Thymus (tissue), 11 donors: ENCODE results near the gene SETD2. TPM values are rescaled to one million over a fixed set of nuclear protein-coding genes. Genes with fewer than 3 reads are reported as not detected.
"Not testable (repeated sequence)": the region's sequence is repeated elsewhere in the genome, so short reads cannot be mapped to it uniquely, and the experiment has no call there.

Experiments
- DNase-seq, 9 donors: peaks; one replicate each; pipeline ENCODE4 v3.0.0-alpha.2; 2013; ENCODE audit warnings: low spot score in 9 of 9, low read depth in 6 of 9, missing footprints in 1 of 9
- H3K27ac ChIP-seq, 2 donors: one replicate each; pipeline ENCODE4 v1.5.1; 2013; ENCODE audit warnings: control low read depth in 1 of 2, low read depth in 1 of 2, low read length in 1 of 2, mild to moderate bottlenecking in 1 of 2, moderate library complexity in 1 of 2
- H3K27me3 ChIP-seq, 2 donors: one replicate each; pipeline ENCODE4 v1.5.1; 2013; ENCODE audit warnings: low read length in 1 of 2; ENCODE audit not compliant: control insufficient read depth in 2 of 2, insufficient read depth in 1 of 2
- H3K36me3 ChIP-seq, 2 donors: one replicate each; pipeline ENCODE4 v1.5.1; 2013; ENCODE audit warnings: low read length in 1 of 2, mild to moderate bottlenecking in 1 of 2, moderate library complexity in 1 of 2; ENCODE audit not compliant: control insufficient read depth in 2 of 2, insufficient read depth in 2 of 2
- H3K4me1 ChIP-seq, 2 donors: one replicate each; pipeline ENCODE4 v1.5.1; 2013; ENCODE audit warnings: low read length in 2 of 2; ENCODE audit not compliant: control insufficient read depth in 2 of 2, insufficient read depth in 2 of 2
- H3K4me3 ChIP-seq, 2 donors: one replicate each; pipeline ENCODE4 v1.5.1; 2013; ENCODE audit warnings: low read length in 2 of 2, control low read depth in 1 of 2, mild to moderate bottlenecking in 1 of 2
- H3K9me3 ChIP-seq, 2 donors: one replicate each; pipeline ENCODE4 v1.5.1; 2013; ENCODE audit warnings: low read length in 1 of 2, mild to moderate bottlenecking in 1 of 2; ENCODE audit not compliant: control insufficient read depth in 2 of 2, insufficient read depth in 1 of 2
- WGBS: extraction: QIAGEN DNeasy Blood & Tissue Kit; methylation state at CpG from one replicate; pipeline ENCODE4 v1.1.7; 2013; 5-methylcytosine and 5-hydroxymethylcytosine counted together
- polyA plus RNA-seq: library from polyadenylated mRNA; stranded (reverse); fragments of 200-250 nt; gene quantifications from one replicate; pipeline ENCODE4 v1.2.3, GENCODE V29; 2013
- total RNA-seq: library from RNA; stranded (reverse); fragments of 120-200 nt; gene quantifications from one replicate; pipeline ENCODE4 v1.2.4, GENCODE V29; 2013
- donor health status: healthy.

Gene SETD2
- total and polyA plus RNA-seq, 2 donors: 20.5 to 33.7 TPM

DNA sequence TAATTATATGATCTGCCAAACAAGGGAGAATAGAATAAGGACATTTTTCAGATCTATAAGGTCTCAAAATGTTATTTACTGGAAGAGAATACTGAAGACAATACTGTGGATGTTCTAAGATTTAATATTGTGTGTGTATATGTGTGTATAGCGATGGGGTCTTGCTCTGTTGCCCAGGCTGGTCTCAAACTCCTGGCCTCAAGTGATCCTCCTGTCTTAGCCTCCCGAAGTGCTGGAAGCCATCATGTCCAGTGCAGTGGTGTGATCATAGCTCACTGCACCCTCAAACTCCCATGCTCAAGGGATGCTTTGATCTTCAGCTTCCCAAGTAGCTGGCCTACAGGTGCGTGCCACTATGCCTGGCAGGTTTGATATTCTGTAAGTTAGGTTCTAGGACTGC, 93.1 kb downstream of the SETD2 start:
- Histone ChIP-seq H3K4me3 (no peak overlapping the region), H3K27me3 (no peaks in the 10 kb centered on the region), H3K4me1 (peaks cover 2 to 11% of the 10 kb centered on the region in 2 donors), H3K9me3 (no peaks in the 10 kb centered on the region), H3K27ac (no peak overlapping the region), H3K36me3 (peaks cover 10 to 39% of the 10 kb centered on the region in 2 donors)
- no peak for DNase-seq
- over 99% methylated on average over 3 of the region's 3 CpGs for whole genome bisulfite sequencing

DNA sequence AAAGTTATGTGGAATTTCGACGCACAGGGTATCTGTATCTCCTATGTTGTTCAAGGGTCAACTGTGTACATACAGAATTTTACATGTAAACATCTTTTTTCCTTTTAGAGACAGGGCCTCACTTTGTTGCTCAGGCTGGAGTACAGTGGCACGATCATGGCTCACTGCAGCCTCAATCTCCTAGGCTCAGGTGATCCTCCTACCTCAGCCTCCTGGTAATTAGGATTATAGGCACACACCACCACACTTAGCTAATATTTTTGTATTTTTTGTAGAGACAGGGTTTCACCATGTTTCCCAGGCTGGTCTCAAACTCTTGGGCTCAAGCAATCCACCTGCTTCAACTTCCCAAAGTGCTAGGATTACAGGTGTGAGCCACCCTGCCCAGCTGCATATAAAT, 97.7 kb downstream of the SETD2 start:
- not testable (repeated sequence) for H3K9me3 ChIP-seq, H3K27me3 ChIP-seq, DNase-seq, H3K4me3 ChIP-seq, H3K27ac ChIP-seq, H3K4me1 ChIP-seq
- 99% methylated on average over 3 of the region's 3 CpGs for WGBS
- peaks cover 28 to 64% of the 10 kb centered on the region in 2 donors for H3K36me3 ChIP-seq

DNA sequence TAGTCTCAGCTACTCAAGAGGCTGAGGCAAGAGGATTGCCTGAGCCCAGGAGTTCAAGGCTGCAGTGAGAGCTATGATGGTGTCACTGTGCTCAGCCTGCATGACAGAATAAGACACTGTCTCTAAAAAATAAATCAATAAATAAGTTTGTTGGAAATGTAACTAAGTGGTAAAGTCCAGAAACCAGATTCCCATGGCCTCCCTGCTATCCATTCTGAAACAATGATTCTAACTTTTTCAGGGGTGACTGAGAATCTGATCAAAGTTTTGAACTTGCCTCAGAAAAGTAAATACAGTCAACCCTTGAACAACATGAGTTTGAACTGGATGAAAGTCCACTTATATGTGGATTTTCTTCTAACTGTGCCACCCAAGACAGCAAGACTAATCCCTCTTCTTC, 98.2 kb downstream of the SETD2 start:
- no peak overlapping the region for H3K27ac ChIP-seq
- no peaks in the 10 kb centered on the region for H3K27me3 ChIP-seq
- DNase-seq: no peak
- peaks cover 0 to 2% of the 10 kb centered on the region in 2 donors for H3K4me1 ChIP-seq
- no peak overlapping the region for H3K4me3 ChIP-seq
- H3K9me3 ChIP-seq: no peaks in the 10 kb centered on the region
- H3K36me3 ChIP-seq: peaks cover 26 to 59% of the 10 kb centered on the region in 2 donors

DNA sequence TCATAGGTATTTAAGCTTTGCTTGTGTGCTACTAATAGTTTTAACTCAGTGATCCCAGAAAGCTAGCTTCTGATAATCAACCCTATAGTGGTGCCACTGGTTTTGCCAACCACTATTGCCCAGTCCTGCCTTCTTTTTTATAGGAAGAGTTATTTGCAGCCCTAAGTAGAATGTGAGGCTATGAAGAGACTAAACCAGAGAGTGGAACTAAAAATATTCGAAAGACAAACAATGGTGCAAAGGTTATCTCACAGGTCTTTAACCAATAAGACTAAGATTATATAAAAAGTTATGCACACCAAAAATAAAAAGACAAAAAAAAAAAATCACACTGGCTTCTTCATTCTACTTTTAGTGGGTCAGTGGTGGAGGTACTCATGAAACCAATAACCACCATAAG, 98.9 kb downstream of the SETD2 start:
- WGBS: 93% methylated on average over 1 of the region's 1 CpG
- Histone ChIP-seq H3K4me3 (no peak overlapping the region), H3K27me3 (no peaks in the 10 kb centered on the region), H3K27ac (no peak overlapping the region), H3K9me3 (no peaks in the 10 kb centered on the region), H3K4me1 (peaks cover 0 to 2% of the 10 kb centered on the region in 2 donors), H3K36me3 (peaks cover 26 to 59% of the 10 kb centered on the region in 2 donors)
- no peak for DNase-seq

DNA sequence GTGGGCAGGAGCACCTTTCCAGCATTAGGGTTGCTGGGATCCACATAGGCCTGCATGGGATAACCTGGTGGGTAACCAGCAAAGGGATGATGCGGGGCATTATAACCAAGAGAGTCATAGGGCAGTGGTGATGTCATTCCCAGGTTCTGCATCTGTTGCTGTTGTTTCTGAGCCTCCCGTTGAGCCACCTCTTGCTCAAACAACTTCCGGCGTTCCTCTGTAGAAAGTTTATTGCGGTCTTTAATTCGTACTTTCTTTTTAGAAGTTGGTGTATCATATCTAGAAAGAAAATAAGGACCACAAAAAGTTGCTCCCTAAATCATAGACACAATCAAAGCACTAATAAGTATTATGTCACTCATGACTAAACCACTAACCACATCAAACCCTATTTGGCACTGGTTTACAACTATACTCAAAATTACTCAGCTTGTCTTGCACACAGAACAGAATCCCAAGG, 106.7 kb downstream of the SETD2 start:
- H3K27ac ChIP-seq: no peak overlapping the region
- H3K36me3 ChIP-seq: peaks cover 19 to 54% of the 10 kb centered on the region in 2 donors
- no peaks in the 10 kb centered on the region for H3K9me3 ChIP-seq
- H3K4me3 ChIP-seq: no peak overlapping the region
- DNase-seq: peak in 1 of 9 donors; percentile 37
- 61% methylated on average over 6 of the region's 6 CpGs for WGBS
- no peaks in the 10 kb centered on the region for H3K27me3 ChIP-seq
- peaks cover 0 to 5% of the 10 kb centered on the region in 2 donors for H3K4me1 ChIP-seq

DNA sequence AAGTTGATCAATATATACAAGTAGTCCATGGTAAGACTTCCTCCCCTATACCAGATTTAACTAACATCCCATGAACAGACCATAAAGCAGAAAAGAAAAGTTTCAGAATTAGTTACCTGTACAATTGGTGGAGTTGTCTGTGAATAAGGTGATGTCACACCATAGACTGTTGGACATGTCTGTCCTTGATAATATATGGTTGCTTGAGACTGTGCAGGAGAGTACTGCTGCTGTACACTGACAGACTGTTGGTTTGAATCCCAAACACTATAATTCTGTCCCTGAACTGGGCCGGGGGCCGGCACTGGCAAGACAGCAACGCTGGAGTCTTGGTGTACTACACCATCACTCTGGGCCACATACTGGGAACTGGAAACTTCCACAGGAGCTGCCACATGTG, 107.2 kb downstream of the SETD2 start:
- no peak overlapping the region for H3K27ac ChIP-seq
- no peaks in the 10 kb centered on the region for H3K27me3 ChIP-seq
- H3K9me3 ChIP-seq: no peaks in the 10 kb centered on the region
- WGBS: 98% methylated on average over 3 of the region's 3 CpGs
- DNase-seq: no peak
- peaks cover 20 to 53% of the 10 kb centered on the region in 2 donors for H3K36me3 ChIP-seq
- H3K4me1 ChIP-seq: peaks cover 0 to 5% of the 10 kb centered on the region in 2 donors
- no peak overlapping the region for H3K4me3 ChIP-seq

DNA sequence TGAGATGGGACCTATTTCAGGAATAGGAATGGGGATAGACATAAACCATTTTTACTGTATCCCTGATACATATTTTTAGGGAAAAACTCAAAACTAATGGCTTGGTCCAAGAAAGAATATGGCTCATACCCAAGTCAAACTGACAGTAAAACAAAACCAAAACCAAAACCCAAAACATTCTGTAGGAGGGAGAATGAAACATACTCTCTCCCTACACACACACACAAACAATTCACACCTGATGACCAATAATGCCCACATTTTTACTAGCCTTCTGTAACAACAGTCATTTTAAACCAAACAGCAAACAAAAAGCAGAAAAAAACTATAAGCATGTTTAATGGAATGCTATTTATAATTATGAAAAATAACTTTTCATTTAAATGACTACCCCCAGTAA, 109.5 kb downstream of the SETD2 start:
- Histone ChIP-seq H3K36me3 (peaks cover 20 to 50% of the 10 kb centered on the region in 2 donors), H3K27me3 (no peaks in the 10 kb centered on the region), H3K27ac (no peak overlapping the region), H3K4me1 (peaks cover 0 to 5% of the 10 kb centered on the region in 2 donors), H3K9me3 (no peaks in the 10 kb centered on the region), H3K4me3 (no peak overlapping the region)
- DNase-seq: no peak

DNA sequence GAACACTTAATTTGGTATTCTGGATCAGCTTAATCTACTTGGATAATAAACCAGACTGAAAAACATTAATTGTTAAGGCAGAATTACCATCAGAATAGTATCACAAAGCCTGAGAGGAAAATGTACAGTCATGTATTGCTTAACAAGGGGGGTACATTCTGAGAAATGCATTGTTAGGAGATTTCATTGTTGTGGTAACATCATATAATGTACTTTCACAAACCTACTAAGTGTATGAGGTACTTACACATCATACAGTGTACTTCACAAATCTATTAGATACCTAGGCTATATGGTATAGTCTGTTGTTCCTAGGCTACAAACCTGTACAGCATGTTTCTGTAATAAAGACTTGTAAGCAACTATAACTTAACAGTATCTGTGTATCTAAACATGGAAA, 116.2 kb downstream of the SETD2 start:
- peaks cover 17 to 43% of the 10 kb centered on the region in 2 donors for H3K36me3 ChIP-seq
- no peak overlapping the region for H3K27ac ChIP-seq

DNA sequence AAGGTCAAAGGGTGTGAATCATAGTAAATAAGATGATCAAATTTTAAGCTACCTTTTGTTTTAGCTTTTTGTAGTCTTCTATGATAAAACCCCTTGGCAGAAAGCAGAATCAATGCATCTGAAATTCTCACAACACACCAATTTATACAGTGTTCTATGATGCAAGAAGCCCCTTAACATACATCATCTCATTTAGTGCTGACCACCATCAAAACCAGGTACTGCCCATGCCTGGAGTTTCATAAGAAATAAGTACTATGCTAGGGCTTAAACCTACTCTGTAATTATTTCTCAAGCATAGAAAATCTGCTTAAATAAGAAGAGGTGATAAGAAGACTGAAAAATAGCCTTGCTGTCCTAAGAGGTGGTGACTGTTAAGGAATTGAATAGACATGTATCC, 116.8 kb downstream of the SETD2 start:
- Histone ChIP-seq H3K27me3 (no peaks in the 10 kb centered on the region), H3K36me3 (peaks cover 11 to 43% of the 10 kb centered on the region in 2 donors), H3K4me1 (no peaks in the 10 kb centered on the region), H3K4me3 (no peak overlapping the region), H3K27ac (no peak overlapping the region), H3K9me3 (no peaks in the 10 kb centered on the region)
- no peak for DNase-seq

More for the DNA sequence above, 116.2 kb downstream of the SETD2 start:
- Histone ChIP-seq H3K9me3 (no peaks in the 10 kb centered on the region), H3K4me3 (no peak overlapping the region), H3K27me3 (no peaks in the 10 kb centered on the region), H3K4me1 (no peaks in the 10 kb centered on the region)
- DNase-seq: no peak
